WTC11 (cell line): ENCODE measurements around the gene CFAP57. TPM values are rescaled to one million over a fixed set of nuclear protein-coding genes. Genes with fewer than 3 reads are reported as not detected.

ENCODE experiments used
- ATAC-seq: fragments of 200-7000 bp; cut with Tn5 transposase; 2 replicates; pipeline ENCODE4 v1.10.0; 2021; ENCODE audit warnings: mild to moderate bottlenecking, moderate library complexity
- CTCF ChIA-PET: fragments of 300-600 bp; sonication (Branson Sonifier 250); formaldehyde crosslinking; loops from one replicate; lab custom pipeline; 2021; ENCODE audit warnings: antibody characterized with exemption; lab: Charles Lee
- POLR2A ChIA-PET: fragments of 350-600 bp; sonication (Branson Sonifier 250); formaldehyde crosslinking; loops from one replicate; lab custom pipeline; 2021; ENCODE audit warnings: antibody characterized with exemption; lab: Charles Lee
- DNase-seq: peaks from one replicate; pipeline ENCODE4 v3.0.0; 2021; ENCODE audit warnings: low spot score
- H3K27ac Mint-ChIP-seq: 2 replicates; pipeline ENCODE4 v1.8.0; 2021; ENCODE audit warnings: mixed read lengths
- H3K27me3 Mint-ChIP-seq: 2 replicates; pipeline ENCODE4 v1.8.0; 2021; ENCODE audit warnings: low read depth, mild to moderate bottlenecking, moderate library complexity, mixed read lengths
- H3K36me3 Mint-ChIP-seq: 2 replicates; pipeline ENCODE4 v1.8.0; 2021; ENCODE audit warnings: mixed read lengths
- H3K4me1 Mint-ChIP-seq: 2 replicates; pipeline ENCODE4 v1.8.0; 2022; ENCODE audit warnings: mixed read lengths
- H3K4me3 Mint-ChIP-seq: 2 replicates; pipeline ENCODE4 v1.8.0; 2021; ENCODE audit warnings: mild to moderate bottlenecking, moderate library complexity, mixed read lengths
- H3K9me3 Mint-ChIP-seq: 2 replicates; pipeline ENCODE4 v1.8.0; 2021; ENCODE audit warnings: mixed read lengths
- EMX1 ChIP-seq: fragments of 250-450 bp; sonication (Bioruptor Pico); IDR thresholded peaks from 2 replicates; pipeline ENCODE4 v1.8.0; 2021; ENCODE audit warnings: mild to moderate bottlenecking
- ESRRA ChIP-seq: sonication (generic); formaldehyde crosslinking; IDR thresholded peaks from 2 replicates; pipeline ENCODE4 v1.8.1; 2022; ENCODE audit warnings: mild to moderate bottlenecking, missing genetic modification reagents, borderline replicate concordance
- FOXJ3 ChIP-seq: sonication (generic); formaldehyde crosslinking; IDR thresholded peaks from 2 replicates; pipeline ENCODE4 v1.9.0; 2021; ENCODE audit warnings: missing genetic modification reagents, mild to moderate bottlenecking, borderline replicate concordance
- FOXK1 ChIP-seq: sonication (generic); formaldehyde crosslinking; IDR thresholded peaks from 2 replicates; pipeline ENCODE4 v1.8.0; 2022; ENCODE audit warnings: mild to moderate bottlenecking, moderate library complexity, missing genetic modification reagents
- MYBL2 ChIP-seq: sonication (generic); formaldehyde crosslinking; IDR thresholded peaks from 2 replicates; pipeline ENCODE4 v1.8.1; 2023; ENCODE audit warnings: mild to moderate bottlenecking, moderate library complexity, missing genetic modification reagents
- NR2C2 ChIP-seq: sonication (generic); formaldehyde crosslinking; IDR thresholded peaks from 2 replicates; pipeline ENCODE4 v1.8.0; 2022; ENCODE audit warnings: mild to moderate bottlenecking, missing genetic modification reagents
- TCF7 ChIP-seq: sonication (generic); formaldehyde crosslinking; IDR thresholded peaks from 2 replicates; pipeline ENCODE4 v1.8.0; 2022; ENCODE audit warnings: mild to moderate bottlenecking, low read depth, missing genetic modification reagents, moderate library complexity
- ZNF219 ChIP-seq: sonication (generic); formaldehyde crosslinking; IDR thresholded peaks from 2 replicates; pipeline ENCODE4 v1.8.0; 2023; ENCODE audit warnings: missing genetic modification reagents, mild to moderate bottlenecking, borderline replicate concordance
- ZNF263 ChIP-seq: sonication (generic); formaldehyde crosslinking; IDR thresholded peaks from 2 replicates; pipeline ENCODE4 v1.8.1; 2022; ENCODE audit warnings: low read depth, mild to moderate bottlenecking, moderate library complexity, missing genetic modification reagents
- ZNF423 ChIP-seq: fragments of 250-450 bp; sonication (Bioruptor Pico); IDR thresholded peaks from 2 replicates; pipeline ENCODE4 v2.1.2; 2022; ENCODE audit warnings: mild to moderate bottlenecking, moderate library complexity
- ZNF671 ChIP-seq: fragments of 250-450 bp; sonication (Bioruptor Pico); IDR thresholded peaks from 2 replicates; pipeline ENCODE4 v1.8.0; 2021; ENCODE audit warnings: mild to moderate bottlenecking
- total RNA-seq: library from RNA; stranded (reverse); gene quantifications from 3 replicates; pipeline ENCODE4 v1.2.3, GENCODE V29; 2021
- TF ChIP-seq, protein P1 (sequence below): sonication (generic); formaldehyde crosslinking; conservative IDR thresholded peaks from 2 replicates; pipeline ENCODE4 v1.8.1; 2022; ENCODE audit warnings: mild to moderate bottlenecking, missing genetic modification reagents
- TF ChIP-seq, protein P2 (sequence below): sonication (generic); formaldehyde crosslinking; IDR thresholded peaks from 2 replicates; pipeline ENCODE4 v1.8.1; 2022; ENCODE audit warnings: missing genetic modification reagents, borderline replicate concordance
- TF ChIP-seq, protein P3 (sequence below): sonication (generic); formaldehyde crosslinking; IDR thresholded peaks from 2 replicates; pipeline ENCODE4 v1.8.1; 2022; ENCODE audit warnings: mild to moderate bottlenecking, moderate library complexity, missing genetic modification reagents
- TF ChIP-seq, protein P4 (sequence below): sonication (generic); formaldehyde crosslinking; IDR thresholded peaks from 2 replicates; pipeline ENCODE4 v1.8.1; 2023; ENCODE audit warnings: mild to moderate bottlenecking, missing genetic modification reagents, borderline replicate concordance
- TF ChIP-seq, protein P5 (sequence below): sonication (generic); formaldehyde crosslinking; IDR thresholded peaks from 2 replicates; pipeline ENCODE4 v1.8.1; 2023; ENCODE audit warnings: mild to moderate bottlenecking, missing genetic modification reagents, moderate library complexity
- TF ChIP-seq, protein P6 (sequence below): fragments of 250-450 bp; sonication (Bioruptor Pico); IDR thresholded peaks from 2 replicates; pipeline ENCODE4 v1.9.0; 2021; ENCODE audit warnings: mild to moderate bottlenecking, borderline replicate concordance
- TF ChIP-seq, protein P7 (sequence below): sonication (generic); formaldehyde crosslinking; IDR thresholded peaks from 2 replicates; pipeline ENCODE4 v1.8.0; 2022; ENCODE audit warnings: mild to moderate bottlenecking, missing genetic modification reagents
- TF ChIP-seq, protein P8 (sequence below): fragments of 200-600 bp; IDR thresholded peaks from 2 replicates; pipeline ENCODE4 v1.8.0; 2022; ENCODE audit warnings: antibody characterized with exemption

The CFAP57 gene
- total RNA-seq, 1 experiment from 2014 or later: 0.42 TPM

DNA sequence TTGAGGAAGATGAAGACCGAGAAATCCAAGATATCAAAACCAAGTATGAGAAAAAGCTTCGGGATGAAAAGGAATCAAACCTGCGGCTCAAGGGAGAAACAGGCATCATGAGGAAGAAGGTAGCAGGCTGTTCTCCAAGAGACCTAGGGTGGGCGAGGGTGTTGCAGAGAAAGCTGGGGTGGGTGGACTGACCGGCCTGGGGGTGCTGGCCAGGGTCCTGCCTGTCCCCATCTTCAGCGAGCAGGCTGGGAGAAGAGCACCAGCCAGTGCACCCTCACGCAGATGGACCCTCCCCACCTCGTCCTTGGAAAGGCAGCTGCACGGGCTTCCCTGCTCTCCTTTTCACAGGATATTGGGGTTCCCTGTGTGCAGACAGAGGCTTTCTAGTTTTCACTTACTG is 50.7 kb downstream of the CFAP57 start:
- CTCF ChIA-PET: interaction anchor here (3.5 kb wide), 1 partner anchor 191 kb away, joined by 15 read pairs; no protein-coding TSS in a partner anchor
- ATAC-seq (no peak), DNase-seq (no peak)
- peaks cover 7% of the 10 kb centered on the region for H3K4me1 Mint-ChIP-seq
- H3K36me3 Mint-ChIP-seq: no peaks in the 10 kb centered on the region
- H3K27me3 Mint-ChIP-seq: peaks cover 3% of the 10 kb centered on the region; the same call in 1 of the 2 replicates
- no peak overlapping the region for H3K4me3 Mint-ChIP-seq
- H3K9me3 Mint-ChIP-seq: no peaks in the 10 kb centered on the region
- TF ChIP-seq, protein P1, sequence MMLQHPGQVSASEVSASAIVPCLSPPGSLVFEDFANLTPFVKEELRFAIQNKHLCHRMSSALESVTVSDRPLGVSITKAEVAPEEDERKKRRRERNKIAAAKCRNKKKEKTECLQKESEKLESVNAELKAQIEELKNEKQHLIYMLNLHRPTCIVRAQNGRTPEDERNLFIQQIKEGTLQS (CRISPR knock-in tag): no peak
- H3K27ac Mint-ChIP-seq: no peak overlapping the region
- POLR2A ChIA-PET: no interaction called here

DNA sequence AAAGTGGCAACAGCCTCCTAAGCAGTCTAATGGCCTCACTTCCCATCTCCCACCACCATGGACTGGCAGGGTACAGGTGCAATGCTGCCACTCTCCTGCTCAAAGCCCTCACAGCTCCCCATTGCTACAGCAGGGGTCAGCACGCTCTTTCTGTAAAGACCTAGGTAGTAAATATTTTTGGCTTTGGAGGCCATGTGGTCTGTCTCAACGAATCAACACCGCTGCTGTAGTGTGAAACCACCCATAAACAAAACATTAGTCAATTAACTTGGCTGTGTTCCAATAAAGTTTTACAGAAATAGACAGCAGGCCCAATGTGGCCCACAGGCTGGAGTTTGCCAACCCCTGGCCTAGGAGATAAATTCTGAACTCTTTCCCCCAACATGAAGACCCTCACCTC is 53.0 kb downstream of the CFAP57 start:
- ChIA-PET CTCF (interaction anchor here (3.5 kb wide), 1 partner anchor 189 kb away, joined by 15 read pairs; no protein-coding TSS in a partner anchor), POLR2A (no interaction called here)
- Mint-ChIP-seq H3K27me3 (peaks cover 3% of the 10 kb centered on the region; the same call in 1 of the 2 replicates), H3K36me3 (no peaks in the 10 kb centered on the region), H3K4me3 (no peak overlapping the region), H3K27ac (no peak overlapping the region), H3K9me3 (no peaks in the 10 kb centered on the region), H3K4me1 (peaks cover 13% of the 10 kb centered on the region)
- peak; percentile 22 for ATAC-seq
- DNase-seq: no peak
- TF ChIP-seq, protein P2, sequence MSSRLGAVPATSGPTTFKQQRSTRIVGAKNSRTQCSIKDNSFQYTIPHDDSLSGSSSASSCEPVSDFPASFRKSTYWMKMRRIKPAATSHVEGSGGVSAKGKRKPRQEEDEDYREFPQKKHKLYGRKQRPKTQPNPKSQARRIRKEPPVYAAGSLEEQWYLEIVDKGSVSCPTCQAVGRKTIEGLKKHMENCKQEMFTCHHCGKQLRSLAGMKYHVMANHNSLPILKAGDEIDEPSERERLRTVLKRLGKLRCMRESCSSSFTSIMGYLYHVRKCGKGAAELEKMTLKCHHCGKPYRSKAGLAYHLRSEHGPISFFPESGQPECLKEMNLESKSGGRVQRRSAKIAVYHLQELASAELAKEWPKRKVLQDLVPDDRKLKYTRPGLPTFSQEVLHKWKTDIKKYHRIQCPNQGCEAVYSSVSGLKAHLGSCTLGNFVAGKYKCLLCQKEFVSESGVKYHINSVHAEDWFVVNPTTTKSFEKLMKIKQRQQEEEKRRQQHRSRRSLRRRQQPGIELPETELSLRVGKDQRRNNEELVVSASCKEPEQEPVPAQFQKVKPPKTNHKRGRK: no peak
- TF ChIP-seq NR2C2 (CRISPR knock-in tag): no peak
- TF ChIP-seq MYBL2 (CRISPR knock-in tag): no peak
- no peak for TF ChIP-seq ZNF423 (CRISPR knock-in tag)
- no peak for TF ChIP-seq ZNF671 (CRISPR knock-in tag)
- TF ChIP-seq, protein P3, sequence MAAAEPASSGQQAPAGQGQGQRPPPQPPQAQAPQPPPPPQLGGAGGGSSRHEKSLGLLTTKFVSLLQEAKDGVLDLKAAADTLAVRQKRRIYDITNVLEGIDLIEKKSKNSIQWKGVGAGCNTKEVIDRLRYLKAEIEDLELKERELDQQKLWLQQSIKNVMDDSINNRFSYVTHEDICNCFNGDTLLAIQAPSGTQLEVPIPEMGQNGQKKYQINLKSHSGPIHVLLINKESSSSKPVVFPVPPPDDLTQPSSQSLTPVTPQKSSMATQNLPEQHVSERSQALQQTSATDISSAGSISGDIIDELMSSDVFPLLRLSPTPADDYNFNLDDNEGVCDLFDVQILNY (CRISPR knock-in tag): no peak
- TF ChIP-seq, protein P4, sequence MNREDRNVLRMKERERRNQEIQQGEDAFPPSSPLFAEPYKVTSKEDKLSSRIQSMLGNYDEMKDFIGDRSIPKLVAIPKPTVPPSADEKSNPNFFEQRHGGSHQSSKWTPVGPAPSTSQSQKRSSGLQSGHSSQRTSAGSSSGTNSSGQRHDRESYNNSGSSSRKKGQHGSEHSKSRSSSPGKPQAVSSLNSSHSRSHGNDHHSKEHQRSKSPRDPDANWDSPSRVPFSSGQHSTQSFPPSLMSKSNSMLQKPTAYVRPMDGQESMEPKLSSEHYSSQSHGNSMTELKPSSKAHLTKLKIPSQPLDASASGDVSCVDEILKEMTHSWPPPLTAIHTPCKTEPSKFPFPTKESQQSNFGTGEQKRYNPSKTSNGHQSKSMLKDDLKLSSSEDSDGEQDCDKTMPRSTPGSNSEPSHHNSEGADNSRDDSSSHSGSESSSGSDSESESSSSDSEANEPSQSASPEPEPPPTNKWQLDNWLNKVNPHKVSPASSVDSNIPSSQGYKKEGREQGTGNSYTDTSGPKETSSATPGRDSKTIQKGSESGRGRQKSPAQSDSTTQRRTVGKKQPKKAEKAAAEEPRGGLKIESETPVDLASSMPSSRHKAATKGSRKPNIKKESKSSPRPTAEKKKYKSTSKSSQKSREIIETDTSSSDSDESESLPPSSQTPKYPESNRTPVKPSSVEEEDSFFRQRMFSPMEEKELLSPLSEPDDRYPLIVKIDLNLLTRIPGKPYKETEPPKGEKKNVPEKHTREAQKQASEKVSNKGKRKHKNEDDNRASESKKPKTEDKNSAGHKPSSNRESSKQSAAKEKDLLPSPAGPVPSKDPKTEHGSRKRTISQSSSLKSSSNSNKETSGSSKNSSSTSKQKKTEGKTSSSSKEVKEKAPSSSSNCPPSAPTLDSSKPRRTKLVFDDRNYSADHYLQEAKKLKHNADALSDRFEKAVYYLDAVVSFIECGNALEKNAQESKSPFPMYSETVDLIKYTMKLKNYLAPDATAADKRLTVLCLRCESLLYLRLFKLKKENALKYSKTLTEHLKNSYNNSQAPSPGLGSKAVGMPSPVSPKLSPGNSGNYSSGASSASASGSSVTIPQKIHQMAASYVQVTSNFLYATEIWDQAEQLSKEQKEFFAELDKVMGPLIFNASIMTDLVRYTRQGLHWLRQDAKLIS (CRISPR knock-in tag): no peak
- TF ChIP-seq, protein P5, sequence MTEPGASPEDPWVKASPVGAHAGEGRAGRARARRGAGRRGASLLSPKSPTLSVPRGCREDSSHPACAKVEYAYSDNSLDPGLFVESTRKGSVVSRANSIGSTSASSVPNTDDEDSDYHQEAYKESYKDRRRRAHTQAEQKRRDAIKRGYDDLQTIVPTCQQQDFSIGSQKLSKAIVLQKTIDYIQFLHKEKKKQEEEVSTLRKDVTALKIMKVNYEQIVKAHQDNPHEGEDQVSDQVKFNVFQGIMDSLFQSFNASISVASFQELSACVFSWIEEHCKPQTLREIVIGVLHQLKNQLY: no peak
- no peak for TF ChIP-seq TCF7 (CRISPR knock-in tag)
- TF ChIP-seq, protein P6, sequence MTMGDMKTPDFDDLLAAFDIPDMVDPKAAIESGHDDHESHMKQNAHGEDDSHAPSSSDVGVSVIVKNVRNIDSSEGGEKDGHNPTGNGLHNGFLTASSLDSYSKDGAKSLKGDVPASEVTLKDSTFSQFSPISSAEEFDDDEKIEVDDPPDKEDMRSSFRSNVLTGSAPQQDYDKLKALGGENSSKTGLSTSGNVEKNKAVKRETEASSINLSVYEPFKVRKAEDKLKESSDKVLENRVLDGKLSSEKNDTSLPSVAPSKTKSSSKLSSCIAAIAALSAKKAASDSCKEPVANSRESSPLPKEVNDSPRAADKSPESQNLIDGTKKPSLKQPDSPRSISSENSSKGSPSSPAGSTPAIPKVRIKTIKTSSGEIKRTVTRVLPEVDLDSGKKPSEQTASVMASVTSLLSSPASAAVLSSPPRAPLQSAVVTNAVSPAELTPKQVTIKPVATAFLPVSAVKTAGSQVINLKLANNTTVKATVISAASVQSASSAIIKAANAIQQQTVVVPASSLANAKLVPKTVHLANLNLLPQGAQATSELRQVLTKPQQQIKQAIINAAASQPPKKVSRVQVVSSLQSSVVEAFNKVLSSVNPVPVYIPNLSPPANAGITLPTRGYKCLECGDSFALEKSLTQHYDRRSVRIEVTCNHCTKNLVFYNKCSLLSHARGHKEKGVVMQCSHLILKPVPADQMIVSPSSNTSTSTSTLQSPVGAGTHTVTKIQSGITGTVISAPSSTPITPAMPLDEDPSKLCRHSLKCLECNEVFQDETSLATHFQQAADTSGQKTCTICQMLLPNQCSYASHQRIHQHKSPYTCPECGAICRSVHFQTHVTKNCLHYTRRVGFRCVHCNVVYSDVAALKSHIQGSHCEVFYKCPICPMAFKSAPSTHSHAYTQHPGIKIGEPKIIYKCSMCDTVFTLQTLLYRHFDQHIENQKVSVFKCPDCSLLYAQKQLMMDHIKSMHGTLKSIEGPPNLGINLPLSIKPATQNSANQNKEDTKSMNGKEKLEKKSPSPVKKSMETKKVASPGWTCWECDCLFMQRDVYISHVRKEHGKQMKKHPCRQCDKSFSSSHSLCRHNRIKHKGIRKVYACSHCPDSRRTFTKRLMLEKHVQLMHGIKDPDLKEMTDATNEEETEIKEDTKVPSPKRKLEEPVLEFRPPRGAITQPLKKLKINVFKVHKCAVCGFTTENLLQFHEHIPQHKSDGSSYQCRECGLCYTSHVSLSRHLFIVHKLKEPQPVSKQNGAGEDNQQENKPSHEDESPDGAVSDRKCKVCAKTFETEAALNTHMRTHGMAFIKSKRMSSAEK: no peak
- TF ChIP-seq ZNF219: no peak
- TF ChIP-seq ESRRA (CRISPR knock-in tag): no peak
- TF ChIP-seq FOXJ3: no peak
- TF ChIP-seq, protein P7, sequence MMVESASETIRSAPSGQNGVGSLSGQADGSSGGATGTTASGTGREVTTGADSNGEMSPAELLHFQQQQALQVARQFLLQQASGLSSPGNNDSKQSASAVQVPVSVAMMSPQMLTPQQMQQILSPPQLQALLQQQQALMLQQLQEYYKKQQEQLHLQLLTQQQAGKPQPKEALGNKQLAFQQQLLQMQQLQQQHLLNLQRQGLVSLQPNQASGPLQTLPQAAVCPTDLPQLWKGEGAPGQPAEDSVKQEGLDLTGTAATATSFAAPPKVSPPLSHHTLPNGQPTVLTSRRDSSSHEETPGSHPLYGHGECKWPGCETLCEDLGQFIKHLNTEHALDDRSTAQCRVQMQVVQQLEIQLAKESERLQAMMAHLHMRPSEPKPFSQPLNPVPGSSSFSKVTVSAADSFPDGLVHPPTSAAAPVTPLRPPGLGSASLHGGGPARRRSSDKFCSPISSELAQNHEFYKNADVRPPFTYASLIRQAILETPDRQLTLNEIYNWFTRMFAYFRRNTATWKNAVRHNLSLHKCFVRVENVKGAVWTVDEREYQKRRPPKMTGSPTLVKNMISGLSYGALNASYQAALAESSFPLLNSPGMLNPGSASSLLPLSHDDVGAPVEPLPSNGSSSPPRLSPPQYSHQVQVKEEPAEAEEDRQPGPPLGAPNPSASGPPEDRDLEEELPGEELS (CRISPR knock-in tag): no peak
- no peak for TF ChIP-seq FOXK1 (CRISPR knock-in tag)
- no peak for TF ChIP-seq ZNF263 (CRISPR knock-in tag)
- TF ChIP-seq EMX1: no peak
- TF ChIP-seq, protein P8, sequence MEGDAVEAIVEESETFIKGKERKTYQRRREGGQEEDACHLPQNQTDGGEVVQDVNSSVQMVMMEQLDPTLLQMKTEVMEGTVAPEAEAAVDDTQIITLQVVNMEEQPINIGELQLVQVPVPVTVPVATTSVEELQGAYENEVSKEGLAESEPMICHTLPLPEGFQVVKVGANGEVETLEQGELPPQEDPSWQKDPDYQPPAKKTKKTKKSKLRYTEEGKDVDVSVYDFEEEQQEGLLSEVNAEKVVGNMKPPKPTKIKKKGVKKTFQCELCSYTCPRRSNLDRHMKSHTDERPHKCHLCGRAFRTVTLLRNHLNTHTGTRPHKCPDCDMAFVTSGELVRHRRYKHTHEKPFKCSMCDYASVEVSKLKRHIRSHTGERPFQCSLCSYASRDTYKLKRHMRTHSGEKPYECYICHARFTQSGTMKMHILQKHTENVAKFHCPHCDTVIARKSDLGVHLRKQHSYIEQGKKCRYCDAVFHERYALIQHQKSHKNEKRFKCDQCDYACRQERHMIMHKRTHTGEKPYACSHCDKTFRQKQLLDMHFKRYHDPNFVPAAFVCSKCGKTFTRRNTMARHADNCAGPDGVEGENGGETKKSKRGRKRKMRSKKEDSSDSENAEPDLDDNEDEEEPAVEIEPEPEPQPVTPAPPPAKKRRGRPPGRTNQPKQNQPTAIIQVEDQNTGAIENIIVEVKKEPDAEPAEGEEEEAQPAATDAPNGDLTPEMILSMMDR: no peak
